PC-9 (cell line): ENCODE data around the gene RIMKLB. TPM values are rescaled to one million over a fixed set of nuclear protein-coding genes. Genes with fewer than 3 reads are reported as not detected.
"Not testable (repeated sequence)": the region's sequence is repeated elsewhere in the genome, so short reads cannot be mapped to it uniquely, and the experiment has no call there.

Source experiments
- BruUV-seq: library from RNA; stranded (reverse); fragments of 400-500 nt; replicated peaks from 2 replicates; lab custom pipeline; 2021; lab: Mats Ljungman, UMichigan
- CTCF ChIA-PET: fragments of 300-600 bp; sonication (Branson Sonifier 250); formaldehyde crosslinking; loops from one replicate; lab custom pipeline; 2022; ENCODE audit warnings: antibody characterized with exemption; lab: Charles Lee
- POLR2A ChIA-PET: fragments of 300-600 bp; sonication (Branson Sonifier 250); formaldehyde crosslinking; loops from one replicate; lab custom pipeline; 2022; ENCODE audit warnings: antibody characterized with exemption; ENCODE audit not compliant: unreplicated experiment; lab: Charles Lee
- DNase-seq, 2 experiments: peaks; one replicate each; pipeline versions ENCODE4 v3.0.0 to v3.0.0-alpha.2; 2015 to 2022; ENCODE audit warnings: mixed read lengths in 1 of 2
- H2AFZ ChIP-seq: fragments of 200-600 bp; sonication (generic); 2 replicates; pipeline ENCODE4 v1.8.1; 2017; ENCODE audit warnings: antibody characterized with exemption
- H3F3A ChIP-seq: fragments of 200-600 bp; sonication (generic); 2 replicates; pipeline ENCODE4 v1.8.1; 2017; ENCODE audit warnings: antibody characterized with exemption, mild to moderate bottlenecking, low read depth; ENCODE audit not compliant: insufficient read depth
- H3K27ac ChIP-seq: fragments of 200-600 bp; sonication (generic); 2 replicates; pipeline ENCODE4 v1.6.1; 2016; ENCODE audit warnings: mixed run types
- H3K27me3 ChIP-seq: fragments of 200-600 bp; sonication (generic); 2 replicates; pipeline ENCODE4 v1.6.1; 2016; ENCODE audit warnings: low read depth, mixed run types; ENCODE audit not compliant: insufficient read depth
- H3K36me3 ChIP-seq: fragments of 200-600 bp; sonication (generic); 2 replicates; pipeline ENCODE4 v1.6.1; 2016; ENCODE audit warnings: low read depth, mixed run types
- H3K4me1 ChIP-seq: fragments of 200-600 bp; sonication (generic); replicated peaks from 2 replicates; pipeline ENCODE4 v1.6.1; 2016; ENCODE audit warnings: mixed run types; ENCODE audit not compliant: insufficient read depth
- H3K4me2 ChIP-seq: fragments of 200-600 bp; sonication (generic); 2 replicates; pipeline ENCODE4 v1.6.1; 2017; ENCODE audit warnings: mixed run types
- H3K4me3 ChIP-seq: fragments of 200-600 bp; sonication (generic); 2 replicates; pipeline ENCODE4 v1.6.1; 2016; ENCODE audit warnings: mixed run types
- H3K79me2 ChIP-seq: fragments of 200-600 bp; sonication (generic); 2 replicates; pipeline ENCODE4 v1.6.1; 2017; ENCODE audit warnings: low read depth, mixed run types
- H3K9me2 ChIP-seq: fragments of 200-600 bp; sonication (generic); 2 replicates; pipeline ENCODE4 v1.8.1; 2017; ENCODE audit warnings: mild to moderate bottlenecking; ENCODE audit not compliant: insufficient read depth
- H3K9me3 ChIP-seq: fragments of 200-600 bp; sonication (generic); 2 replicates; pipeline ENCODE4 v1.8.1; 2016; ENCODE audit warnings: low read depth; ENCODE audit not compliant: insufficient read depth
- H4K20me1 ChIP-seq: fragments of 200-600 bp; sonication (generic); 2 replicates; pipeline ENCODE4 v1.8.1; 2017; ENCODE audit not compliant: insufficient read depth
- CTCF ChIP-seq: fragments of 200-600 bp; sonication (generic); conservative IDR thresholded peaks from 2 replicates; pipeline ENCODE4 v1.6.1; 2017; ENCODE audit warnings: mixed run types, antibody characterized with exemption, mild to moderate bottlenecking, moderate library complexity
- EZH2 ChIP-seq: fragments of 200-600 bp; sonication (generic); IDR thresholded peaks from 2 replicates; pipeline ENCODE4 v1.8.0; 2017; ENCODE audit warnings: antibody characterized with exemption, low read depth
- intact Hi-C: fragments of 100-400 bp; cut with micrococcal nuclease; formaldehyde crosslinking; loops from one replicate; pipeline ENCODE4 v1.10.0; 2022; ENCODE audit not compliant: unreplicated experiment
- total RNA-seq: library from RNA; stranded (reverse); gene quantifications from 2 replicates; pipeline ENCODE4 v1.2.3, GENCODE V29; 2021

Gene RIMKLB
- total RNA-seq, 1 experiment from 2014 or later, result 64.8 TPM

- H3K27ac ChIP-seq, result no peak overlapping the region
- H3K4me1 ChIP-seq, result no peaks in the 10 kb centered on the region
- H2AFZ ChIP-seq, result no peak overlapping the region
- no TSS peak for BruUV-seq
- no peaks in the 10 kb centered on the region for H3K9me3 ChIP-seq
- H3F3A ChIP-seq, result no peaks in the 10 kb centered on the region
- no peaks in the 10 kb centered on the region for H3K9me2 ChIP-seq
- H3K4me3 ChIP-seq, result no peak overlapping the region
- intact Hi-C loops, result no loop called here
- H4K20me1 ChIP-seq, result peaks cover 8% of the 10 kb centered on the region
- no peak for DNase-seq
- H3K27me3 ChIP-seq, result no peaks in the 10 kb centered on the region
- TF ChIP-seq CTCF (no peak), EZH2 (no peak)
- no peak overlapping the region for H3K4me2 ChIP-seq
- CTCF ChIA-PET, result no interaction called here
- no peaks in the 10 kb centered on the region for H3K79me2 ChIP-seq
- POLR2A ChIA-PET, result no interaction called here
- no peaks in the 10 kb centered on the region; the same call in 1 of the 2 replicates for H3K36me3 ChIP-seq
These were observed 48.3 kb downstream of the RIMKLB start for GRCh38 chr12:8746046-8746445.

GRCh38 chr12:8760076-8760475 lies 62.3 kb downstream of the RIMKLB start:
- intact Hi-C loops, H3K4me1 ChIP-seq, H2AFZ ChIP-seq, H3K9me2 ChIP-seq, H3K4me2 ChIP-seq, H3F3A ChIP-seq, H4K20me1 ChIP-seq, H3K27ac ChIP-seq, POLR2A ChIA-PET, DNase-seq, H3K79me2 ChIP-seq, BruUV-seq, H3K36me3 ChIP-seq, H3K4me3 ChIP-seq, H3K27me3 ChIP-seq, CTCF ChIA-PET, H3K9me3 ChIP-seq: not testable (repeated sequence)

- H2AFZ ChIP-seq, H3K4me2 ChIP-seq, H3K9me2 ChIP-seq, H3K9me3 ChIP-seq, DNase-seq, H3K4me1 ChIP-seq, H3K36me3 ChIP-seq, CTCF ChIA-PET, BruUV-seq, H3K27ac ChIP-seq, H3K4me3 ChIP-seq, H3K79me2 ChIP-seq, H3K27me3 ChIP-seq, POLR2A ChIA-PET, intact Hi-C loops, H3F3A ChIP-seq, H4K20me1 ChIP-seq: not testable (repeated sequence)
These were observed 64.9 kb downstream of the RIMKLB start for GRCh38 chr12:8762701-8763100.

GRCh38 chr12:8766121-8766520 lies 68.3 kb downstream of the RIMKLB start:
- H3K27ac ChIP-seq, H4K20me1 ChIP-seq, POLR2A ChIA-PET, BruUV-seq, intact Hi-C loops, H3K4me2 ChIP-seq, H3K4me3 ChIP-seq, H3K9me2 ChIP-seq, H3K79me2 ChIP-seq, DNase-seq, H3K27me3 ChIP-seq, H3F3A ChIP-seq, H3K4me1 ChIP-seq, CTCF ChIA-PET, H3K36me3 ChIP-seq, H3K9me3 ChIP-seq, H2AFZ ChIP-seq: not testable (repeated sequence)
